Measurements from ENCODE around the gene SELENOI. TPM values are rescaled to one million over a fixed set of nuclear protein-coding genes. Genes with fewer than 3 reads are reported as not detected.

SELENOI gene
- total and polyA plus RNA-seq, 9 donors, result 2.5 to 23.7 (median 13.4) TPM

GRCh38 chr2:26435106-26435505 is 89.2 kb downstream of the SELENOI start:
- intact Hi-C loops (cut with DNase I), result no loop called here
- no peak for TF ChIP-seq EP300 (IDR thresholded peaks at IDR 0.05)
- no peak for TF ChIP-seq POLR2A (IDR thresholded peaks at IDR 0.05)
- no peak for TF ChIP-seq CTCF (IDR thresholded peaks at IDR 0.05)
- Histone ChIP-seq H3K27ac (no peak overlapping the region), H3K4me1 (ENCODE audit: insufficient read depth) (peaks cover 2% of the 10 kb centered on the region), H3K36me3 (no peaks in the 10 kb centered on the region), H3K4me3 (no peak overlapping the region), H3K9me3 (no peaks in the 10 kb centered on the region), H3K27me3 (no peaks in the 10 kb centered on the region)
- 82 to 88% (median 83%) methylated on average over 2 of the region's 2 CpGs for WGBS, 3 donors
- DNase-seq, result no peak

GRCh38 chr2:26438526-26438925 is 92.6 kb downstream of the SELENOI start:
- Histone ChIP-seq H3K9me3 (no peaks in the 10 kb centered on the region), H3K4me3 (no peak overlapping the region), H3K27ac (no peak overlapping the region), H3K27me3 (no peaks in the 10 kb centered on the region), H3K36me3 (no peaks in the 10 kb centered on the region), H3K4me1 (ENCODE audit: insufficient read depth) (peaks cover 2% of the 10 kb centered on the region)
- intact Hi-C loops (cut with DNase I), result no loop called here
- no peak for TF ChIP-seq EP300 (IDR thresholded peaks at IDR 0.05)
- TF ChIP-seq POLR2A (IDR thresholded peaks at IDR 0.05), result no peak
- TF ChIP-seq CTCF (IDR thresholded peaks at IDR 0.05), result no peak
- 57 to 59% (median 58%) methylated on average over 8 of the region's 8 CpGs for WGBS, 3 donors
- no peak for DNase-seq

GRCh38 chr2:26438926-26439325 is 93.0 kb downstream of the SELENOI start:
- intact Hi-C loops (cut with DNase I), result no loop called here
- H3K4me1 ChIP-seq (ENCODE audit: insufficient read depth), result no peaks in the 10 kb centered on the region
- no peak for DNase-seq
- WGBS, 3 donors, result 66 to 85% (median 83%) methylated on average over 5 of the region's 5 CpGs
- no peak overlapping the region for H3K4me3 ChIP-seq
- no peaks in the 10 kb centered on the region for H3K36me3 ChIP-seq
- no peaks in the 10 kb centered on the region for H3K27me3 ChIP-seq
- no peaks in the 10 kb centered on the region for H3K9me3 ChIP-seq
- no peak overlapping the region for H3K27ac ChIP-seq
- no peak for TF ChIP-seq CTCF (IDR thresholded peaks at IDR 0.05)
- no peak for TF ChIP-seq EP300 (IDR thresholded peaks at IDR 0.05)
- TF ChIP-seq POLR2A (IDR thresholded peaks at IDR 0.05), result no peak

GRCh38 chr2:26442301-26442700 is 96.4 kb downstream of the SELENOI start:
- Histone ChIP-seq H3K4me3 (no peak overlapping the region), H3K4me1 (ENCODE audit: insufficient read depth) (no peaks in the 10 kb centered on the region), H3K27ac (no peak overlapping the region), H3K9me3 (no peaks in the 10 kb centered on the region), H3K36me3 (no peaks in the 10 kb centered on the region), H3K27me3 (no peaks in the 10 kb centered on the region)
- DNase-seq, result no peak
- intact Hi-C loops (cut with DNase I), result no loop called here
- WGBS, 3 donors, result 93 to 96% (median 95%) methylated on average over 2 of the region's 2 CpGs
- no peak for TF ChIP-seq POLR2A (IDR thresholded peaks at IDR 0.05)
- TF ChIP-seq EP300 (IDR thresholded peaks at IDR 0.05), result no peak
- no peak for TF ChIP-seq CTCF (IDR thresholded peaks at IDR 0.05)

- no peaks in the 10 kb centered on the region for H3K27me3 ChIP-seq
- H3K9me3 ChIP-seq, result no peaks in the 10 kb centered on the region
- 49 to 56% (median 55%) methylated on average over 3 of the region's 3 CpGs for WGBS, 3 donors
- intact Hi-C loops (cut with DNase I), result no loop called here
- H3K36me3 ChIP-seq, result no peaks in the 10 kb centered on the region
- H3K4me3 ChIP-seq, result no peak overlapping the region
- DNase-seq, result no peak
- H3K4me1 ChIP-seq (ENCODE audit: insufficient read depth), result no peaks in the 10 kb centered on the region
- TF ChIP-seq CTCF (IDR thresholded peaks at IDR 0.05) (no peak), POLR2A (IDR thresholded peaks at IDR 0.05) (no peak), EP300 (IDR thresholded peaks at IDR 0.05) (no peak)
- H3K27ac ChIP-seq, result no peak overlapping the region
Measured at GRCh38 chr2:26442707-26443106, 96.8 kb downstream of the SELENOI start.
